Cardiac muscle cell (in vitro differentiated cells and primary cell): ENCODE measurements around the gene ZBTB7B. TPM values are rescaled to one million over a fixed set of nuclear protein-coding genes. Genes with fewer than 3 reads are reported as not detected.

Source experiments
- DNase-seq, 2 donors: peaks; one replicate each; pipeline versions ENCODE4 v3.0.0 to v3.0.0-alpha.2; 2010 to 2017; ENCODE audit warnings: low read depth in 1 of 2, low spot score in 1 of 2
- H3K27ac ChIP-seq: fragments of 200-600 bp; sonication (generic); 2 replicates; pipeline ENCODE4 v1.5.1; 2016
- H3K27me3 ChIP-seq: fragments of 200-600 bp; sonication (generic); 2 replicates; pipeline ENCODE4 v1.6.0; 2016; ENCODE audit warnings: control low read depth
- H3K36me3 ChIP-seq: fragments of 200-600 bp; sonication (generic); 2 replicates; pipeline ENCODE4 v1.5.1; 2016; ENCODE audit warnings: control low read depth
- H3K4me1 ChIP-seq: fragments of 200-600 bp; sonication (generic); 2 replicates; pipeline ENCODE4 v1.8.1; 2017; ENCODE audit warnings: low read depth, mild to moderate bottlenecking, mixed run types
- H3K4me3 ChIP-seq: fragments of 200-600 bp; sonication (generic); 2 replicates; pipeline ENCODE4 v1.5.1; 2016; ENCODE audit warnings: mild to moderate bottlenecking
- H3K9me3 ChIP-seq: fragments of 200-600 bp; sonication (generic); 2 replicates; pipeline ENCODE4 v1.5.1; 2017; ENCODE audit warnings: low read depth, mild to moderate bottlenecking, control low read depth
- CTCF ChIP-seq: IDR thresholded peaks from 2 replicates; pipeline ENCODE4 v1.5.1; 2012; ENCODE audit warnings: low read depth, mild to moderate bottlenecking, low read length
- polyA plus RNA-seq: library from polyadenylated mRNA; unstranded; fragments of >200 nt; fragmentation: Nextera tagmentation; extraction: Ambion mirVana; gene quantifications from 2 replicates; pipeline ENCODE4 v1.2.1, GENCODE V29; 2016
- total RNA-seq: library from RNA; depleted of rRNA; stranded (reverse); fragments of >200 nt; gene quantifications from 2 replicates; pipeline ENCODE4 v1.2.3, GENCODE V29; 2016

The ZBTB7B gene
- total and polyA plus RNA-seq, 2 experiments from 2014 or later: 4.7 to 25.6 TPM

GRCh38 chr1:154998818-154999570 lies 3.6 kb upstream of the ZBTB7B start:
- Histone ChIP-seq H3K4me3 (peak overlapping the region; percentile 75), H3K27ac (peak overlapping the region; percentile 85)
- TF ChIP-seq CTCF: peak; percentile 94

GRCh38 chr1:154999571-155000410 lies 2.8 kb upstream of the ZBTB7B start:
- TF ChIP-seq CTCF: no peak
- DNase-seq: peak in 1 of 2 donors; percentile 70
- no peaks in the 10 kb centered on the region for H3K9me3 ChIP-seq
- H3K4me1 ChIP-seq: peaks cover 10% of the 10 kb centered on the region
- H3K4me3 ChIP-seq: peak overlapping the region; percentile 75
- peak overlapping the region; percentile 85 for H3K27ac ChIP-seq
- H3K27me3 ChIP-seq: no peaks in the 10 kb centered on the region
- H3K36me3 ChIP-seq: no peaks in the 10 kb centered on the region

More at GRCh38 chr1:154998818-154999570, 3.6 kb upstream of the ZBTB7B start:
- Histone ChIP-seq H3K4me1 (peaks cover 10% of the 10 kb centered on the region), H3K27me3 (no peaks in the 10 kb centered on the region), H3K36me3 (no peaks in the 10 kb centered on the region), H3K9me3 (no peaks in the 10 kb centered on the region)
- peak; percentile 75 to 84 for DNase-seq

GRCh38 chr1:155000411-155000725 lies 2.2 kb upstream of the ZBTB7B start:
- Histone ChIP-seq H3K9me3 (no peaks in the 10 kb centered on the region), H3K36me3 (no peaks in the 10 kb centered on the region), H3K27me3 (no peaks in the 10 kb centered on the region), H3K4me1 (peaks cover 10% of the 10 kb centered on the region), H3K27ac (peak overlapping the region; percentile 85), H3K4me3 (peak overlapping the region; percentile 75)
- DNase-seq: no peak
- no peak for TF ChIP-seq CTCF

GRCh38 chr1:155000726-155001424 lies 1.7 kb upstream of the ZBTB7B start:
- H3K36me3 ChIP-seq: no peaks in the 10 kb centered on the region
- peak overlapping the region; percentile 85 for H3K27ac ChIP-seq
- H3K9me3 ChIP-seq: no peaks in the 10 kb centered on the region
- TF ChIP-seq CTCF: no peak
- peaks cover 10% of the 10 kb centered on the region for H3K4me1 ChIP-seq
- H3K27me3 ChIP-seq: no peaks in the 10 kb centered on the region
- peak; percentile 87 to 94 for DNase-seq
- peak overlapping the region; percentile 75 for H3K4me3 ChIP-seq

- H3K9me3 ChIP-seq: no peaks in the 10 kb centered on the region
- peaks cover 10% of the 10 kb centered on the region for H3K4me1 ChIP-seq
- peak overlapping the region; percentile 85 for H3K27ac ChIP-seq
- no peaks in the 10 kb centered on the region for H3K27me3 ChIP-seq
- H3K4me3 ChIP-seq: peak overlapping the region; percentile 75
- no peak for TF ChIP-seq CTCF
- H3K36me3 ChIP-seq: no peaks in the 10 kb centered on the region
- no peak for DNase-seq
Measured at GRCh38 chr1:155001425-155001674, 1.3 kb upstream of the ZBTB7B start.
